HCT116 (cell line): ENCODE results near the gene SIX5. TPM values are rescaled to one million over a fixed set of nuclear protein-coding genes. Genes with fewer than 3 reads are reported as not detected.

Experiments
- ATAC-seq: fragments of 200-7000 bp; cut with Tn5 transposase; 2 replicates; pipeline ENCODE4 v1.9.1; 2020; ENCODE audit warnings: mild to moderate bottlenecking, moderate library complexity
- BruUV-seq: library from RNA; stranded (reverse); fragments of 400-500 nt; replicated peaks from 2 replicates; lab custom pipeline; 2021; lab: Mats Ljungman, UMichigan
- CTCF ChIA-PET: fragments of 300-600 bp; sonication (Branson Sonifier 250); formaldehyde crosslinking; loops from one replicate; lab custom pipeline; 2021; ENCODE audit warnings: antibody characterized with exemption; lab: Charles Lee
- POLR2A ChIA-PET: fragments of 300-600, 350-600 bp; sonication (Branson Sonifier 250); formaldehyde crosslinking; loops from one replicate; lab custom pipeline; 2021; ENCODE audit warnings: antibody characterized with exemption; lab: Charles Lee
- RAD21 ChIA-PET, 2 experiments: fragments of 300-600 bp; sonication (Branson Sonifier 250); formaldehyde crosslinking; loops; one replicate each; lab custom pipeline; 2023; ENCODE audit warnings: low total read pairs in 2 of 2; ENCODE audit not compliant: uncharacterized antibody in 2 of 2, unreplicated experiment in 2 of 2, low non-redundant PET in 1 of 2; lab: Charles Lee
- DNase-seq: peaks from one replicate; pipeline ENCODE4 v3.0.0-alpha.2; 2010; ENCODE audit warnings: low read depth, low spot score
- H2AFZ ChIP-seq: fragments of 200-600 bp; shearing (Covaris generic), sonication (generic); 2 replicates; pipeline ENCODE4 v1.6.1; 2017; ENCODE audit warnings: low read depth, mixed run types, mixed read lengths, antibody characterized with exemption, low read length; ENCODE audit not compliant: poor library complexity, severe bottlenecking
- H3K27ac ChIP-seq: 2 replicates; pipeline ENCODE4 v1.5.1; 2012; ENCODE audit warnings: low read depth, low read length
- H3K27me3 ChIP-seq: fragments of 200-600 bp; sonication (generic); 2 replicates; pipeline ENCODE4 v1.6.1; 2016; ENCODE audit warnings: mixed run types, low read length, mixed read lengths; ENCODE audit not compliant: insufficient read depth
- H3K36me3 ChIP-seq, 2 experiments: fragments of 200-500 bp in 1 of 2; fragments of 200-600 bp in 1 of 2; sonication (Bioruptor generic) in 1 of 2; sonication (generic) in 1 of 2; 2 replicates each; pipeline versions ENCODE4 v1.5.1 to v1.6.1; 2014 to 2016; ENCODE audit warnings: low read length in 2 of 2, inconsistent platforms in 1 of 2, mixed read lengths in 1 of 2, mixed run types in 1 of 2; ENCODE audit not compliant: insufficient read depth in 2 of 2, control insufficient read depth in 1 of 2
- H3K4me1 ChIP-seq, 2 experiments: fragments of 200-600 bp in 1 of 2; sonication (generic) in 1 of 2; 2 replicates each; pipeline versions ENCODE4 v1.5.1 to v1.6.1; 2012 to 2017; ENCODE audit warnings: low read length in 2 of 2, inconsistent platforms in 1 of 2, mild to moderate bottlenecking in 1 of 2, mixed read lengths in 1 of 2, mixed run types in 1 of 2, moderate library complexity in 1 of 2; ENCODE audit not compliant: insufficient read depth in 2 of 2, control insufficient read depth in 1 of 2
- H3K4me2 ChIP-seq: fragments of 200-600 bp; sonication (generic); 2 replicates; pipeline ENCODE4 v1.6.1; 2017; ENCODE audit warnings: mixed run types, low read length, mixed read lengths
- H3K4me3 ChIP-seq, 2 experiments: fragments of 200-600 bp in 1 of 2; sonication (generic) in 1 of 2; replicated peaks in 1 of 2; 2 replicates each; pipeline ENCODE4 v1.5.1; 2011 to 2016; ENCODE audit warnings: low read length in 2 of 2, control low read depth in 1 of 2, low read depth in 1 of 2, mild to moderate bottlenecking in 1 of 2, mixed read lengths in 1 of 2, mixed run types in 1 of 2
- H3K79me2 ChIP-seq: fragments of 200-600 bp; sonication (generic); 2 replicates; pipeline ENCODE4 v1.6.1; 2017; ENCODE audit warnings: mild to moderate bottlenecking, mixed run types, low read length, moderate library complexity, mixed read lengths; ENCODE audit not compliant: insufficient read depth
- H3K9ac ChIP-seq: fragments of 200-600 bp; sonication (generic); 2 replicates; pipeline ENCODE4 v1.6.1; 2016; ENCODE audit warnings: low read length, mixed read lengths
- H3K9me2 ChIP-seq: fragments of 200-600 bp; sonication (generic), shearing (Covaris generic); 2 replicates; pipeline ENCODE4 v1.6.1; 2017; ENCODE audit warnings: mixed run types, mild to moderate bottlenecking, moderate library complexity; ENCODE audit not compliant: insufficient read depth
- H3K9me3 ChIP-seq, 2 experiments: fragments of 200-500 bp in 1 of 2; fragments of 200-600 bp in 1 of 2; sonication (Bioruptor generic) in 1 of 2; sonication (generic) in 1 of 2; 2 replicates each; pipeline ENCODE4 v1.6.1; 2014 to 2017; ENCODE audit warnings: low read length in 2 of 2, mixed read lengths in 2 of 2, inconsistent platforms in 1 of 2, low read depth in 1 of 2, mild to moderate bottlenecking in 1 of 2, mixed run types in 1 of 2, moderate library complexity in 1 of 2; ENCODE audit not compliant: control insufficient read depth in 1 of 2, insufficient read depth in 1 of 2
- H4K20me1 ChIP-seq: fragments of 200-600 bp; sonication (generic), shearing (Covaris generic); 2 replicates; pipeline ENCODE4 v1.6.1; 2017; ENCODE audit warnings: mixed run types, mild to moderate bottlenecking, moderate library complexity; ENCODE audit not compliant: insufficient read depth
- CBX3 ChIP-seq: IDR thresholded peaks from 2 replicates; pipeline ENCODE4 v1.6.1; 2012; ENCODE audit warnings: low read depth
- JUND ChIP-seq: IDR thresholded peaks from 2 replicates; pipeline ENCODE4 v1.6.1; 2012
- SIN3A ChIP-seq: IDR thresholded peaks from 2 replicates; pipeline ENCODE4 v1.6.1; 2012; ENCODE audit warnings: low read depth
- YY1 ChIP-seq: IDR thresholded peaks from 2 replicates; pipeline ENCODE4 v1.6.1; 2011; ENCODE audit warnings: low read length, low read depth, moderate library complexity, mild to moderate bottlenecking; ENCODE audit not compliant: insufficient replicate concordance; ENCODE audit errors: extremely low read depth
- intact Hi-C: fragments of 100-400 bp; cut with micrococcal nuclease; formaldehyde crosslinking; loops from 2 replicates; pipeline ENCODE4 v1.10.0; 2022
- total RNA-seq: library from RNA; stranded (reverse); gene quantifications from one replicate; pipeline ENCODE4 v1.2.1, GENCODE V29; 2021; ENCODE audit not compliant: unreplicated experiment
- TF ChIP-seq, protein P1 (sequence below), 3 experiments: fragments of 200-600 bp in 1 of 3; sonication (generic) in 1 of 3; IDR thresholded peaks in 2 of 3; conservative IDR thresholded peaks in 1 of 3; 2 replicates each; pipeline ENCODE4 v1.5.1; 2012 to 2017; ENCODE audit warnings: low read depth in 2 of 3, low read length in 2 of 3, antibody characterized with exemption in 1 of 3, borderline replicate concordance in 1 of 3, control low read depth in 1 of 3, mild to moderate bottlenecking in 1 of 3, mixed read lengths in 1 of 3, mixed run types in 1 of 3, moderate library complexity in 1 of 3; ENCODE audit not compliant: insufficient read depth in 1 of 3
- TF ChIP-seq, protein P2 (sequence below): IDR thresholded peaks from 2 replicates; pipeline ENCODE4 v1.6.1; 2012; ENCODE audit warnings: low read depth

SIX5 gene
- total RNA-seq, 1 experiment from 2014 or later = 18.3 TPM

DNA sequence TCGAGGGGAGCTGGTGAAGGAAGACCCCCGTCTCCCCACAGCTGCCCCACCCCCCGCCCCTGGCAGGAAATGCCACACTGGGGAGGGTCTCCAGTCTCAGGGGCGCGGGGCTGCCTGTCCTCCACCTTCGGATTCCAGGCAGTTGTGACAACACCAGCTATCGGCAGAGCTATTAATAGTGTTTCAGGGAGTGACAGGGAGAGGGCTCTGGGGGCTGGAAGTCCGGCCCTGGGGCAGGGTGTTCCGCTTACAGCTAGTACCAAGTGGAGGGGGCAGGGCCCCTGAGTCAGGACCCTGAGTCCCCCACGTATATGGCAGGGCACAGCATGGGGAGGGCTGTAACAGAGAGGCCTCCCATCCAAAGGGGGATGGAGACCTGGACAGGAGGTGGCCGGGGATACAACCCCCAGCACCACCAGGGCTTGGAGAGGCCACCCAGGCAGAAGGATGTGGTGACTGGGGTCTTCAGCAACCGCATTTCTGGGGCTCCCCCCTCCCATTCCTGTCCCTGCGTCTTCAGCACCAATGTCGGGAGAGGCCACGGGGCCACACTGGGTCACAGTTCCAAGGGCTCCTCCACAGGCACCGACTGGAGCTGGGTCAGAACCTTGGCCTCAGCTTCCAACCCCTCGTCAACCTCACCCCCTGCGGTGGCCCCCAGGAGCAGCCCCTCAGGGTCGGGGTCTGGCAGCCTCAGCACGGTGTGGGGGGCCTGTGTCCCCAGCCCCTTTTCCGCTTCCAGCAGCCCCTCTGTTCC, 3.9 kb downstream of the SIX5 start:
- TF ChIP-seq, protein P1, sequence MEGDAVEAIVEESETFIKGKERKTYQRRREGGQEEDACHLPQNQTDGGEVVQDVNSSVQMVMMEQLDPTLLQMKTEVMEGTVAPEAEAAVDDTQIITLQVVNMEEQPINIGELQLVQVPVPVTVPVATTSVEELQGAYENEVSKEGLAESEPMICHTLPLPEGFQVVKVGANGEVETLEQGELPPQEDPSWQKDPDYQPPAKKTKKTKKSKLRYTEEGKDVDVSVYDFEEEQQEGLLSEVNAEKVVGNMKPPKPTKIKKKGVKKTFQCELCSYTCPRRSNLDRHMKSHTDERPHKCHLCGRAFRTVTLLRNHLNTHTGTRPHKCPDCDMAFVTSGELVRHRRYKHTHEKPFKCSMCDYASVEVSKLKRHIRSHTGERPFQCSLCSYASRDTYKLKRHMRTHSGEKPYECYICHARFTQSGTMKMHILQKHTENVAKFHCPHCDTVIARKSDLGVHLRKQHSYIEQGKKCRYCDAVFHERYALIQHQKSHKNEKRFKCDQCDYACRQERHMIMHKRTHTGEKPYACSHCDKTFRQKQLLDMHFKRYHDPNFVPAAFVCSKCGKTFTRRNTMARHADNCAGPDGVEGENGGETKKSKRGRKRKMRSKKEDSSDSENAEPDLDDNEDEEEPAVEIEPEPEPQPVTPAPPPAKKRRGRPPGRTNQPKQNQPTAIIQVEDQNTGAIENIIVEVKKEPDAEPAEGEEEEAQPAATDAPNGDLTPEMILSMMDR (IDR thresholded peaks at IDR 0.05 in 2 of 3, conservative IDR thresholded peaks at IDR 0.05 in 1 of 3; ENCODE audit: borderline replicate concordance in 1 of 3, insufficient read depth in 1 of 3, low read depth in 2 of 3, low read length in 2 of 3) = no peak
- no peak for TF ChIP-seq JUND
- TF ChIP-seq, protein P2, sequence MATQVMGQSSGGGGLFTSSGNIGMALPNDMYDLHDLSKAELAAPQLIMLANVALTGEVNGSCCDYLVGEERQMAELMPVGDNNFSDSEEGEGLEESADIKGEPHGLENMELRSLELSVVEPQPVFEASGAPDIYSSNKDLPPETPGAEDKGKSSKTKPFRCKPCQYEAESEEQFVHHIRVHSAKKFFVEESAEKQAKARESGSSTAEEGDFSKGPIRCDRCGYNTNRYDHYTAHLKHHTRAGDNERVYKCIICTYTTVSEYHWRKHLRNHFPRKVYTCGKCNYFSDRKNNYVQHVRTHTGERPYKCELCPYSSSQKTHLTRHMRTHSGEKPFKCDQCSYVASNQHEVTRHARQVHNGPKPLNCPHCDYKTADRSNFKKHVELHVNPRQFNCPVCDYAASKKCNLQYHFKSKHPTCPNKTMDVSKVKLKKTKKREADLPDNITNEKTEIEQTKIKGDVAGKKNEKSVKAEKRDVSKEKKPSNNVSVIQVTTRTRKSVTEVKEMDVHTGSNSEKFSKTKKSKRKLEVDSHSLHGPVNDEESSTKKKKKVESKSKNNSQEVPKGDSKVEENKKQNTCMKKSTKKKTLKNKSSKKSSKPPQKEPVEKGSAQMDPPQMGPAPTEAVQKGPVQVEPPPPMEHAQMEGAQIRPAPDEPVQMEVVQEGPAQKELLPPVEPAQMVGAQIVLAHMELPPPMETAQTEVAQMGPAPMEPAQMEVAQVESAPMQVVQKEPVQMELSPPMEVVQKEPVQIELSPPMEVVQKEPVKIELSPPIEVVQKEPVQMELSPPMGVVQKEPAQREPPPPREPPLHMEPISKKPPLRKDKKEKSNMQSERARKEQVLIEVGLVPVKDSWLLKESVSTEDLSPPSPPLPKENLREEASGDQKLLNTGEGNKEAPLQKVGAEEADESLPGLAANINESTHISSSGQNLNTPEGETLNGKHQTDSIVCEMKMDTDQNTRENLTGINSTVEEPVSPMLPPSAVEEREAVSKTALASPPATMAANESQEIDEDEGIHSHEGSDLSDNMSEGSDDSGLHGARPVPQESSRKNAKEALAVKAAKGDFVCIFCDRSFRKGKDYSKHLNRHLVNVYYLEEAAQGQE = no peak
- TF ChIP-seq SIN3A = no peak
- no peak for TF ChIP-seq CBX3
- TF ChIP-seq YY1 = no peak
- Histone ChIP-seq H3K36me3 (no peaks in the 10 kb centered on the region), H3K9ac (no peak overlapping the region), H3K4me1 (peaks cover 10 to 40% of the 10 kb centered on the region in 2 experiments), H2AFZ (no peak overlapping the region), H3K27ac (no peak overlapping the region; the same call in 1 of the 2 replicates), H3K27me3 (no peaks in the 10 kb centered on the region), H3K4me2 (no peak overlapping the region), H3K4me3 (no peak overlapping the region), H3K9me3 (no peaks in the 10 kb centered on the region), H3K79me2 (no peaks in the 10 kb centered on the region), H4K20me1 (no peaks in the 10 kb centered on the region), H3K9me2 (no peaks in the 10 kb centered on the region)
- ChIA-PET RAD21 (no interaction called here), CTCF (interaction anchor here (1.1 kb wide), 1 partner anchor 14 kb away, joined by 4 read pairs; no protein-coding TSS in a partner anchor), POLR2A (no interaction called here)
- no peak for ATAC-seq
- DNase-seq = no peak
- TSS peak; percentile 23 for BruUV-seq
- intact Hi-C loops = no loop called here
